Transverse colon (tissue), 4 donors: ENCODE results near the gene MRPL27. TPM values are rescaled to one million over a fixed set of nuclear protein-coding genes. Genes with fewer than 3 reads are reported as not detected.

Experiments used
- DNase-seq: peaks from one replicate; pipeline ENCODE4 v3.0.0-alpha.2; 2019
- H3K27ac ChIP-seq, 4 donors: fragments of 200-600 bp; sonication (generic); 2 replicates each; pipeline ENCODE4 v1.5.1; 2016 to 2018; ENCODE audit warnings: inconsistent platforms in 4 of 4
- H3K27me3 ChIP-seq: fragments of 200-600 bp; sonication (generic); 2 replicates; pipeline ENCODE4 v1.5.1; 2017; ENCODE audit warnings: inconsistent platforms
- H3K36me3 ChIP-seq, 4 donors: fragments of 200-600 bp; sonication (generic); 2 replicates each; pipeline ENCODE4 v1.5.1; 2017 to 2019; ENCODE audit warnings: inconsistent platforms in 4 of 4
- H3K4me1 ChIP-seq, 4 donors: fragments of 200-600 bp; sonication (generic); 2 replicates each; pipeline ENCODE4 v1.5.1; 2017 to 2020; ENCODE audit warnings: inconsistent platforms in 4 of 4
- H3K4me3 ChIP-seq, 4 donors: fragments of 200-600 bp; sonication (generic); 1 replicate in 1 of 4; 2 replicates in 3 of 4; pipeline versions ENCODE4 v1.5.1 to v1.6.1; 2017 to 2019; ENCODE audit warnings: inconsistent platforms in 4 of 4
- H3K9me3 ChIP-seq, 2 donors: fragments of 200-600 bp; sonication (generic); 2 replicates each; pipeline ENCODE4 v1.5.1; 2017 to 2019; ENCODE audit warnings: inconsistent platforms in 2 of 2
- EP300 ChIP-seq: sonication (generic); formaldehyde crosslinking; IDR thresholded peaks from one replicate; pipeline ENCODE4 v1.6.1; 2017; ENCODE audit warnings: antibody characterized with exemption, low read depth
- POLR2A ChIP-seq: fragments of 450-650 bp; IDR thresholded peaks from one replicate; pipeline ENCODE4 v1.6.1; 2016; ENCODE audit warnings: antibody characterized with exemption, mild to moderate bottlenecking, moderate library complexity
- POLR2AphosphoS5 ChIP-seq, 3 donors: sonication (generic); formaldehyde crosslinking; IDR thresholded peaks; one replicate each; pipeline ENCODE4 v1.6.1; 2016; ENCODE audit warnings: antibody characterized with exemption in 3 of 3
- WGBS, 2 donors: methylation state at CpG; one replicate each; pipeline ENCODE4 v1.1.5; 2018; ENCODE audit warnings: low coverage in 1 of 2; 5-methylcytosine and 5-hydroxymethylcytosine counted together
- in situ Hi-C, 4 donors: fragments of 200-750 bp; cut with MboI; loops; one replicate each; pipeline versions ENCODE4 v1.15.0 to v1.15.1; 2017; ENCODE audit warnings: low sequenced_read_pairs in 3 of 4, low pct_ligation_motif_present in 1 of 4, low pct_unique_long_range_greater_than_20kb in 1 of 4
- intact Hi-C: fragments of 100-400 bp; cut with DNase I; formaldehyde crosslinking; loops from one replicate; pipeline ENCODE4 v1.15.1; 2023; ENCODE audit warnings: low total_unique reads
- total RNA-seq, 4 donors: library from RNA; depleted of rRNA; stranded (reverse); fragments of >200 nt; gene quantifications; one replicate each; pipeline ENCODE4 v1.1.0, GENCODE V29; 2016
- TF ChIP-seq, protein P1 (sequence below), 5 experiments: fragments of 200-600 bp in 3 of 5; fragments of 450-650 bp in 2 of 5; sonication (generic) in 3 of 5; IDR thresholded peaks; 1 replicate in 2 of 5; 2 replicates in 3 of 5; pipeline ENCODE4 v1.5.1; 2016 to 2017; ENCODE audit warnings: antibody characterized with exemption in 5 of 5, inconsistent platforms in 3 of 5, mild to moderate bottlenecking in 2 of 5, moderate library complexity in 1 of 5

MRPL27 gene
- total RNA-seq, 4 donors from 2014 or later = 4.9 to 97.5 (median 46.9) TPM

DNA sequence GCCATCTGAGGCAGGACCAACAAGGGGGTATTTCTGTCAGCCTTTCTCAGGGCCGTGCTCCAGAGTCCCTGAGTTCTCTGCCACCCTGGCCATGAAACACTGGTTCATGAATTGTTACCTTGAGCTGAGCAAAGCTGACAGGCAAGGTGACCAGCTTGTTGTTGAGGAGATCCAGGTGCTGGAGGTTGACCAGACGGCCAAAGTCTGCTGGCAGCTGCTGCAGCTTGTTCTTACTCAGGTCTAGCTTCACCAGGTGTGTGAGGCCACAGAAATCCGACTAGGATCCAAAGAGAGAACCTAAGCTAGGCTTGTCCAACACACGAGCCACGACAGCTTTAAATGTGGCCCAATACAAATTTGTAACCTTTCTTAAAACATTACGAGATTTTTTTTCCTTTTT lies 19.6 kb upstream of the MRPL27 start:
- Histone ChIP-seq H3K36me3 (peaks cover 0 to 48% (median 22%) of the 10 kb centered on the region in 4 donors), H3K27me3 (no peaks in the 10 kb centered on the region), H3K4me3 (no peak overlapping the region), H3K27ac (no peak overlapping the region), H3K9me3 (no peaks in the 10 kb centered on the region), H3K4me1 (peaks cover 4 to 23% (median 19%) of the 10 kb centered on the region in 4 donors)
- 86% methylated on average over 6 of the region's 6 CpGs; no CpG with 5 or more reads in 1 of the 2 donors for WGBS, 2 donors
- TF ChIP-seq POLR2AphosphoS5 (IDR thresholded peaks at IDR 0.05) (no peak), EP300 (no peak), POLR2A (no peak)
- TF ChIP-seq, protein P1, sequence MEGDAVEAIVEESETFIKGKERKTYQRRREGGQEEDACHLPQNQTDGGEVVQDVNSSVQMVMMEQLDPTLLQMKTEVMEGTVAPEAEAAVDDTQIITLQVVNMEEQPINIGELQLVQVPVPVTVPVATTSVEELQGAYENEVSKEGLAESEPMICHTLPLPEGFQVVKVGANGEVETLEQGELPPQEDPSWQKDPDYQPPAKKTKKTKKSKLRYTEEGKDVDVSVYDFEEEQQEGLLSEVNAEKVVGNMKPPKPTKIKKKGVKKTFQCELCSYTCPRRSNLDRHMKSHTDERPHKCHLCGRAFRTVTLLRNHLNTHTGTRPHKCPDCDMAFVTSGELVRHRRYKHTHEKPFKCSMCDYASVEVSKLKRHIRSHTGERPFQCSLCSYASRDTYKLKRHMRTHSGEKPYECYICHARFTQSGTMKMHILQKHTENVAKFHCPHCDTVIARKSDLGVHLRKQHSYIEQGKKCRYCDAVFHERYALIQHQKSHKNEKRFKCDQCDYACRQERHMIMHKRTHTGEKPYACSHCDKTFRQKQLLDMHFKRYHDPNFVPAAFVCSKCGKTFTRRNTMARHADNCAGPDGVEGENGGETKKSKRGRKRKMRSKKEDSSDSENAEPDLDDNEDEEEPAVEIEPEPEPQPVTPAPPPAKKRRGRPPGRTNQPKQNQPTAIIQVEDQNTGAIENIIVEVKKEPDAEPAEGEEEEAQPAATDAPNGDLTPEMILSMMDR (IDR thresholded peaks at IDR 0.05) = no peak
- intact Hi-C loops = loop anchor here (2.0 kb wide), 1 partner anchor 68 kb away; no protein-coding TSS in a partner anchor
- no peak for DNase-seq
- in situ Hi-C loops = no loop called here

DNA sequence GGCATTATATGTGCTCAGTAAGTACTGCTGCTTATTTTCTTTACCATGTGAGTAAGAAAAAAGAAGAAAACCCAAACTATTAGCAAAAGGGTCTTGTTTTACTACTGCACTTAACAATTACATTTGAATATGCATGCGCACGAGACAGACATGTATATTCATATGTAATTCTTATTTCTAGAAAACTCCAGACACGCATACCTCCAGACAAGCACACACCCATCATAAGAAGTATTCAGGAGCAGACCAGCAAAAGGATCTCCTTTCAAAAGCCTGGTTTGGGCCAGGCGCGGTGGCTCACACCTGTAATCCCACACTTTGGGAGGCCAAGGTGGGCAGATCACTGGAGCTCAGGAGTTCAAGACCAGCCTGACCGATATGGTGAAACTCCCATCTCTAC lies 16.6 kb upstream of the MRPL27 start:
- Histone ChIP-seq H3K36me3 (peaks cover 0 to 74% (median 37%) of the 10 kb centered on the region in 4 donors), H3K4me1 (peaks cover 0 to 2% (median 0%) of the 10 kb centered on the region in 4 donors), H3K4me3 (no peak overlapping the region), H3K27ac (no peak overlapping the region), H3K27me3 (no peaks in the 10 kb centered on the region), H3K9me3 (no peaks in the 10 kb centered on the region)
- WGBS, 2 donors = 96% methylated on average over 5 to 6 of the region's 6 CpGs
- DNase-seq = no peak
- intact Hi-C loops = no loop called here
- in situ Hi-C loops = no loop called here
- no peak for TF ChIP-seq POLR2AphosphoS5 (IDR thresholded peaks at IDR 0.05)
- no peak for TF ChIP-seq EP300
- TF ChIP-seq POLR2A = no peak
- TF ChIP-seq, protein P1 (IDR thresholded peaks at IDR 0.05) = no peak

DNA sequence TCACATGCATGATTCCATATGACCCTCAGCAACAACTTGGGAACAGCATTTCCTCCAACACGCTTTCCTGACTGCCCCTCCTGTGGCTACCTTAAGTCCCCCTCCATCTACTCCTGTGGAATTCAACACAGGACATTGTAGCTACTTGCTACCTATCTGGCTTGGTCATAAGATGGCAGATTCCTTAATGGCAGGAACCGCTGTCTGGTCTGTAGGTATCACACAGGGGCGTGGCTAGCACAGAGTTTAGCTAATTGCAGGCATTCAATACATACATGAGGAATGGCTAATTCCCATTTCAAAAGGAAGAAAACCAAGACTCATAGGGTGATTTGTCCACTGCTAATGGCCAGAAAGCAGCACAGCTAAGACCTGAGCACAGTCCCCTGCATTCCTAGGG lies 15.7 kb upstream of the MRPL27 start:
- no peaks in the 10 kb centered on the region for H3K9me3 ChIP-seq
- intact Hi-C loops = no loop called here
- no peak for DNase-seq
- H3K27ac ChIP-seq = no peak overlapping the region
- H3K4me1 ChIP-seq = no peaks in the 10 kb centered on the region
- no peak overlapping the region for H3K4me3 ChIP-seq
- H3K27me3 ChIP-seq = no peaks in the 10 kb centered on the region
- peaks cover 0 to 76% (median 37%) of the 10 kb centered on the region in 4 donors for H3K36me3 ChIP-seq
- TF ChIP-seq, protein P1 (IDR thresholded peaks at IDR 0.05) = no peak
- no peak for TF ChIP-seq POLR2AphosphoS5 (IDR thresholded peaks at IDR 0.05)
- TF ChIP-seq POLR2A = no peak
- no peak for TF ChIP-seq EP300
- in situ Hi-C loops = no loop called here
- WGBS, 2 donors = 92% methylated on average over 3 of the region's 3 CpGs; no CpG with 5 or more reads in 1 of the 2 donors

DNA sequence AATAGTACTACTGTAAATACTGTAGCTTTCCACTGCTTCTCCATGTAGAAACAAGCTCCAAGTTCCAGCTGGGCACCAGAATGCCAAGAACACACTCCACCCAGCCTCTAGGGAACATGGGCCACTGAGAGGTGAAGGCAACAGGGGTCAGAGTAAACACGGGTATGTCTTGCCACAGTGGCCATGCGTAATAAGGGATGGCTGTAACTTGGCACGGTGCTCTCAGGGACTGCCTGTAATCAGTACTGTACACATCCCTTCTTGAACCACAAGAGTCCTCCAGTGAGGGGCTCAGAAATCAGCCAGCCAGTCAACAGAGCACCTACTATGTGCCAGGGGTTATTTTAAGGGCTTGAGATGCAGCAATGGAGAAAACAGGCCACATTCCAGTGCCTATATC lies 13.5 kb upstream of the MRPL27 start:
- Histone ChIP-seq H3K36me3 (peaks cover 0 to 83% (median 43%) of the 10 kb centered on the region in 4 donors), H3K4me3 (no peak overlapping the region), H3K9me3 (no peaks in the 10 kb centered on the region), H3K4me1 (no peaks in the 10 kb centered on the region), H3K27ac (no peak overlapping the region), H3K27me3 (no peaks in the 10 kb centered on the region)
- in situ Hi-C loops = no loop called here
- no peak for DNase-seq
- intact Hi-C loops = no loop called here
- 61 to 82% methylated on average over 3 of the region's 3 CpGs for WGBS, 2 donors
- TF ChIP-seq POLR2A (no peak), POLR2AphosphoS5 (IDR thresholded peaks at IDR 0.05) (no peak), EP300 (no peak)
- TF ChIP-seq, protein P1 (IDR thresholded peaks at IDR 0.05) = no peak
